ENCODE data around the gene ZNF592.

The ZNF592 gene

GRCh38 chr15:84755736-84756527 is 7.5 kb downstream of the ZNF592 start:
- Histone ChIP-seq H3K27ac (peak overlapping the region; percentile 64), H3K4me1 (ENCODE audit: control insufficient read depth in 1 of 2, insufficient read depth in 1 of 2, low read depth in 1 of 2, low read length in 1 of 2) (peaks cover 26 to 49% of the 10 kb centered on the region in 2 experiments), H3K36me3 (peaks cover 4% of the 10 kb centered on the region), H3K27me3 (no peaks in the 10 kb centered on the region), H3K9me3 (no peaks in the 10 kb centered on the region), H3K4me3 (ENCODE audit: low read depth in 1 of 2, low read length in 1 of 2) (no peak overlapping the region)
- TF ChIP-seq CTCF (IDR thresholded peaks at IDR 0.05): no peak

GRCh38 chr15:84759018-84759417 is 10.6 kb downstream of the ZNF592 start:
- no peak overlapping the region for H3K4me3 ChIP-seq (ENCODE audit: low read depth in 1 of 2, low read length in 1 of 2)
- H3K27me3 ChIP-seq: no peaks in the 10 kb centered on the region
- no peaks in the 10 kb centered on the region for H3K36me3 ChIP-seq
- TF ChIP-seq CTCF (IDR thresholded peaks at IDR 0.05): no peak
- H3K27ac ChIP-seq: peak overlapping the region; percentile 25
- H3K4me1 ChIP-seq (ENCODE audit: control insufficient read depth in 1 of 2, insufficient read depth in 1 of 2, low read depth in 1 of 2, low read length in 1 of 2): peaks cover 42 to 64% of the 10 kb centered on the region in 2 experiments
- H3K9me3 ChIP-seq: no peaks in the 10 kb centered on the region

- no peak for TF ChIP-seq CTCF (IDR thresholded peaks at IDR 0.05)
- Histone ChIP-seq H3K4me3 (ENCODE audit: low read depth in 1 of 2, low read length in 1 of 2) (no peak overlapping the region), H3K27me3 (no peaks in the 10 kb centered on the region), H3K9me3 (no peaks in the 10 kb centered on the region), H3K4me1 (ENCODE audit: control insufficient read depth in 1 of 2, insufficient read depth in 1 of 2, low read depth in 1 of 2, low read length in 1 of 2) (peaks cover 42 to 65% of the 10 kb centered on the region in 2 experiments), H3K36me3 (no peaks in the 10 kb centered on the region), H3K27ac (peak overlapping the region; percentile 66)
Measured at GRCh38 chr15:84760219-84760618, 11.8 kb downstream of the ZNF592 start.

- Histone ChIP-seq H3K27me3 (no peaks in the 10 kb centered on the region), H3K27ac (peak overlapping the region; percentile 66), H3K36me3 (peaks cover 13% of the 10 kb centered on the region), H3K4me1 (ENCODE audit: control insufficient read depth in 1 of 2, insufficient read depth in 1 of 2, low read depth in 1 of 2, low read length in 1 of 2) (peaks cover 33 to 54% of the 10 kb centered on the region in 2 experiments), H3K4me3 (ENCODE audit: low read depth in 1 of 2, low read length in 1 of 2) (no peak overlapping the region), H3K9me3 (no peaks in the 10 kb centered on the region)
- TF ChIP-seq CTCF (IDR thresholded peaks at IDR 0.05): no peak
Measured at GRCh38 chr15:84761607-84762131, 13.3 kb downstream of the ZNF592 start.

GRCh38 chr15:84762840-84763572 is 14.6 kb downstream of the ZNF592 start:
- Histone ChIP-seq H3K9me3 (no peaks in the 10 kb centered on the region), H3K27me3 (no peaks in the 10 kb centered on the region), H3K4me1 (ENCODE audit: control insufficient read depth in 1 of 2, insufficient read depth in 1 of 2, low read depth in 1 of 2, low read length in 1 of 2) (peaks cover 33 to 54% of the 10 kb centered on the region in 2 experiments), H3K36me3 (peaks cover 18% of the 10 kb centered on the region), H3K4me3 (ENCODE audit: low read depth in 1 of 2, low read length in 1 of 2) (no peak overlapping the region), H3K27ac (peak overlapping the region; percentile 66)
- no peak for TF ChIP-seq CTCF (IDR thresholded peaks at IDR 0.05)
